NCI-H748 (cell line): ENCODE data around the gene DBX1.
"Not testable (repeated sequence)": the region's sequence is repeated elsewhere in the genome, so short reads cannot be mapped to it uniquely, and the experiment has no call there.

Experiments used
- DNase-seq: peaks from one replicate; lab custom pipeline; 2025; ENCODE audit not compliant: unreplicated experiment; lab: John Stamatoyannopoulos, UW

DBX1 gene

DNA sequence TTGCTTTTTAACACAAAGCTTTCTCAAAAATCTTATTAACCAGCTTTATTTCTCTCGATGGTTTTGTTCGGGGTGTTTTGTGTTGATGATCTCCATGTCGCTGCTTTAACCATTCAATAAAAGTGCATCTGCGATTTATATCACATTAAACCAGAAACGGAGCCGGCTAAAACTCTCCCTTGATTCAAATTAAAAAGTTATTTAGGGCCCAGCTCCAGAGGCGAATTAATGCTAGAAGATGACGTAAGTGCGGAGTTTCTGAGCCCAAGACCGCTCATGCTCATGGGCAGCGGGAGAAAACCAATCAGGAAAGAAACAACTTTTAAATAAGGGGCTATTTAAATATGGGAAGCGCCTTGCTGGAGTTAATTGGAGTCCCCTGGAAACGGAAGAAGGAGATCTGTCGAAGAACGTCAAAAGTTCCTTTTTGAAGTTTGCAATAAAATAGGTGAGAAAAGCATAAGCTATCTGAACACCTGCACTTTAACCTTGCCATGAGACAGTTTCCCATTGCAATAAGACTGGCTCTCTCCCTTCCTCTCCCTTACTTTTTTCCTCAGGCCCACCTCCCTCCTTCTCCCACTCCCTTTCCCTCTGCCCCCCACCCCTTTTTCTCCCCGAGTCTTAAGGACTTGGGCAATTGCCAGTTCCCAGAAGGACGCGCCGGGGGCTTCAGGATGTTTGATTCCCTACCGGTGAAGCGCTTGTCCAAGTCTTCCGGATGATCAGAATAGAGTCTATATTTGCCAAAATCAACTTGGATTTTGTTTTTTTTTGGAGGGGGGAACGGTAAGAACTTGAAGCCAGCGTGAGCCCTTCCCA, 1.9 kb upstream of the DBX1 start:
- DNase-seq: peak; percentile 25

DNA sequence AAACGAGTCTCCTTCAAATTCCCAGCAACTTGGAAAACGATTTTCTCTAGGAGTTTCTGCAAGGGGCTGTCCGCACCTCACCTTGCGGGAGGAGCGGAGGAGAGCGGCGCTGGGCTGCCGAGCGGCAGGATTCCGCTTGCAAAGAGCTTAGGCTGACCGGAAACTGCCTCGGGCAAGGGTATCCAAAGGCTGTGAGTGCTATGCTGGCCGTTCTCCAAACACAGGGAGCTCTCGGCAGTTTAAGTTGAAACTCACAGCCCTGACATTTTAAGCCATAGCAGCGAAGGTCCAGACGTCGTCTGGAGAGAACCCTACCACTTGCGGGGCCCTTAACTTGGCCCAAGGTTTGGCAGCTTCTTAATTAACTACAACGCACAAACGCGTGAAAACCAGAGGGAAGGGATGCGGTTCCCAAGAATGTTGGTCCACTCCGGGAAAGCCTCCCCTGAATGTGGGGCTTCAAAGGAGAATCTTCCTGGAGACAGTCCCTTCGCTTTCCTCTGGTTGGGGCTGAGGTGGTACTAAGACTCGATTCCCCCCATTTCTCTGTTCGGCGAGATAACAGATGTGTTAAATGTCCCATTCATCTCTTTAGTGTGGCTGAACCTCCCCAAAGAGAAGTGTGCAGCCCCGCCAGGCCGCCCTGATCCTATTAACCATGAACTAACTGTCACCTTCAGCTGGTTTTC, 1.1 kb upstream of the DBX1 start:
- peak; percentile 81 for DNase-seq

DNA sequence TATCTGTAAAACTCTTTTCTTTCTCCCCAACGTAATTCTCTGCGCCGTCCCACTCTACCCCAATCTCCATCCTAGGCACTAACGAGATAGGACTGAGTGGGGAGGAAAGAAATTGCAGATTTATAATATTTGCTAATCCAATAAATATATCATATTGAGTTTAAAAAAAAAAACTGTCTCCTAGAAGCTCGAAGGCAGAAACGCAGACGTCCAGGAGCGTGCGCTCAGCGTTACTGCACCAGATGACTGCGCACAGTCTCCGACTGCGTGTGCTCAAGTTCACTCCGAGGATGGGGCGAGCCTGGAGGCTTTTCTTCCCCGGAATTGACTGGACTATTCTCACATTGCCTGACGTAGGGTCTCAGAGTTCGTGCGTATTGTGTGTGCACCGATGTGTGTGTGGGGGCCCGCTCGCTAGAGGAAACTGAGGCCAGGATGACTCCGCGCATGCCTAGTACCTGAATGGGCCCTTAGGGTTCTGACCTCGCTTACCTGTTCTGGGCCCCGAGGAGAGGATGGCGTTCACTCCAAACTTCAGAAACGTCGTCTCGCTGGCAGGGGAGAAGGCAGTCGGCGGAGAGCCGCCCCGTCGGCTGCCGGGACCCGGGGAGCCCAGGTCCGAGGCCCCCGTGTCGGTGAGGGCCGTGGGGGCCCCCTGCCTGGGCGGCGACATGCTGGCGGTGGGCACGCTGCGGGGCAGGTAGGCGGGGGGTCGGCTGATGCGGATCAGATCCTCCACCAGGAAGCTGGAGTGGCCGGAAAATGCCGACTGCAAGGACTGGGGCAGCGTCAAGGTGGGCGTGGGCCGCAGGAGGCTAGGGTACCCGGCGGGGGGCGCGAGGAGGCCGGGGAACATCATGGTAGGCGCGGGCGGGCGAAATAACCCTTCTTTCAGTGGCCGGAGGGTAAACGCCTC, 551 bp downstream of the DBX1 start:
- DNase-seq: peak; percentile 17

DNA sequence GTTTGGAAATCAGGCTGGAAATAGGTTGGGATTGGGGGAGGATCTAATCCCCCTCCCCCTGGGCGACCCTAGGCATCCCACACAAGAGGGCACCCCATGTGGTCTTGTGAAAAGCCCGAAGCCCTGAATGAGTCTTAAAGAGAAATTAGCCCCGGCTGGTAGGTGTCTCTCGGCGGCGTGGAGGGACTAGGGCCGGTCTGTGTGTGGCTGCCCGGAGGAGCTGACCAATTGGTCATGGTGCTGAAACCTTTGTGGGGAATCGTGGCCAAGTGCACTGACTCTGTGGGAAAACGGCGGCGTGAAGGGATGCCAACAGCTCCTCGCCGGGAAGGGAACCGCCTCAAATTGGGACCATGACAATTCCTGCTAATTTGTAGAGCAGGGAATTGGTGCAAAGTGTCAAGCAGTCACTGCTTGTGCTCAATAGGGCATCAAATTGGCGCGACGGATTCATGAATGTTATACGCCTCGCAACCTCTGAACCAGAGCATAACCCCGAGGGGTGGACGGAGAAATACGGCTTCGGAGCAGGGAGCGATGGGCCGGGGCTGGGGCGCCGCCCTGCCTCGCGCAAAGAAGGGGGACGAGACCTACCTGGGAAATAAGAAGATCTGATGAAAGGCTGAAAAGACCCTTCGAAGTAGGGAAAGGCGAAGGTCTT, 1.5 kb downstream of the DBX1 start:
- no peak for DNase-seq

DNA sequence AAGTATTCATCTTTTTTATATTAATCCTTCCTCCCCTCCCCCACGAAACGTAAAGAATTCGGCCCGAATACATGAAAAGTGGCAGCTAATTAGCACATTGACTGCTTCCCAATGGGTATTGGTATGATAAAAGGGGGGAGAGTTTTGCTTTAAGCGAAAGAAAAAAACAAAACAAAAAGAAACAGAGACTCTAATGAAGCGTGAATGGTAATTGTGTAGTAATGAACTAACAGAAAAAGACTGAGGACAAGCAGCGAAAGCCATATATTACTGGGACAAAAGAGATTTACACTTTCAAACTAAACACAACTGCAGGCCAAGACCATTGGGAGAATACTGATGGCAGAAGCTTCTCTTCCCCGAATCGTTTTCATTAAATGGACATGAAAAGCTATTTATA, 2.5 kb downstream of the DBX1 start:
- no peak for DNase-seq

DNA sequence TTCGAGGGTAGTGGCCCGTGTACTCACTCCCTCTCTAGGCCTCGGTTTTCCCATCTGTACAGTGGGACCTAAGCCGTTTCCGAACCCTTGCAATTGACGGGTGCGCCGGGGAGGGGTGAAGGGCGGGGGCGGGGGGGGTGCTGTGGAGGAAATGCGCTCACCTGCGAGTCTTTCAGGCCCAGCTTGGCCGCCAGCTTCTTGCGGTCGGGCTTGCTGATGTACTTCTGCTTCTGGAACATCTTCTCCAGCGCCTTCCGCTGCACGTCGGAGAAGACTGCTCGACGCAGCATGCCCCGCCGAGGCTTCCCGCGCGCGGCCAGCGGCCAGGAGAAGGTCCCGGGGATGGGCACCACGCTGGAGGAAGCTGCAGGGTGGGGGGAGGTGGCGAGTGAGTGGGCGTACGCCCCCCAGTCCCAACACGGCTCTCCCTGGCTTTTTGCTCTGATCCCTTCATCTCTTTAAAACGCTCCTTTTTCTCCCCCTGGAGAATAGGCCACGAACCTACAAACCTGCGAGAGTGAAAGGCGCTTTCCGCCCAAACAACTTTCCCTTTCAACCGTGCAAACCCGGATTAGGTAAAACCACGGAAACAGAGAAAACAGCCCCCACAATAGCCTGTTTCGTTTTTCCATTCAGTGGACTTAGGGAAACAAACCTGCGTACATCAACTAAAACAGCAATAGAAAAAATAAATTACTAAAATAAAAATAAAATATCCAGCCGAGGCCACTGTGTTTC, 3.2 kb downstream of the DBX1 start:
- no peak for DNase-seq

DNA sequence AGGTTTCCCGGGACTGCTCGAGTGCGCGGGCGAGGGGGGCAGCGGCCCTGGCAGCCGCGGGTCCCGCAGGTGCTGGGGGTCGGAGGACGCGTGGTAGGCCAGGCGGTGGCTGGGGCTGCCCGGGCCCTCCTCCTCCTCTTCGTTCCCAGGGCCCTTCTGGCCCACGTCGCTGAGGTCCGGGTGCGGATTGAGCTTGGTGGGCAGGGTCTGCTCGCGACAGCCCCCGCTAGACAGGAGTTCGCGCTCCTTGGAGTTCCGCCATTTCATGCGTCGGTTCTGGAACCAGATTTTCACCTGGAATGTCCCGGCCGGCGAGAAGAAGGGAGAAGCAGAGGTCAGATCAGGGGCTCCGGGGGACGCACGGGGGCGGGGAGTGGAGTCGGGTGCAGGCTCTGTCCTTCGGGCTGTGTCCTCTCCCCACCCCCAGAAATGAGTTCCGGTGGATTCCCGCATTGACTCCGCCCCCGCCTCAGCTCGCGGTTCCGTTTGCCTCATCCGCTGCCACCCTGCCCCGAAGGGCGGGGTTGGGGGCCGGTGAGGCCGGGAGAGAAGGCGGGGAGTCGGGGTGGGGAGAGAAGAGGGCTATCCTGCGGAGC, 3.9 kb downstream of the DBX1 start:
- DNase-seq: no peak

DNA sequence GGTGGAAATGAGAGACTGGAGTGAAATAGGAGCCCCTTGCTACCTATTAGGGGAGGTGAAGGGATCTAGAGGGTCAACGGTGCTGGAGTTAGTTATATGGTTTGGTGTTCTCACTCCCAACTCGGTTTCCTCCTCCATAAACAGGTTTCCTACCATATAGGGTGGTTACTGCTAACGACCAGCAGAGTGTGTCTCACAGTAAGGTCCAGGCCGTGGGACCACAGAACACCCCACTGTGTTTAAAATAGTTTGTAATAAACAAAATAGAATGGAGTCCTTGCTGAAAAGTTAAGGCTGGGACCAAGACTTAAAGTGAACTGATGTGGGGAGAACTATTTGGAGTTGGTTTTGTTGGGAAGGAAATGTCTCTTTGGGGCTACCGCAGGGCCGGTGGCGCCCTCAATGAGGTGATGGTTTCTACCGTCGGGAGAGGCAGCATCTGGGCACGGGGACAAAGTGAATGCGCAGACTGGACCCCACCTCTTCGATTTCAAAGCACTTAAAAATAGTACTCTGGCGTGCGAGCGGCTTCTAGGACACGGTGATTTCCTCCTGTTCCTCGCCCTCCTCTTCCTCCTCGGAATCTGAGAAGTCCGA, 4.5 kb downstream of the DBX1 start:
- no peak for DNase-seq

DNA sequence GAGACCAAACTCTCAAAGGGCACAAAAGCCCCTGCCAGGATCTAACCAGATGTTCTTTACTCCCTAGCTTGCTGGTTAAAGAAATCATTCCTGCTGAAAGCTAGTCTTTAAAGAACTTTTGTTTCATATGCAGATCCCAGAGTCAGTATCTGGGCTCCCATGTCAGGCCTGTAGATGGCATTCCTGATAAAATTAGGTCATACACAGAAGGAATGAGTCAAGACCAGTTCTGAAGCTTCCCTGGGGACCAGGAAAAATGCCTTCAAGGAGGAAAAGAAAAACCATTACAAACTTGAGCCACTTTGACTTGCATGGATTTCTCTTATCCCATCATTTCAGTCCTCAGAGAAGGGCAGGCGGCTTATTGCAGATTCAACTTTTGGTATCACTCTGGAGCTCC, 5.9 kb downstream of the DBX1 start:
- DNase-seq: no peak

DNA sequence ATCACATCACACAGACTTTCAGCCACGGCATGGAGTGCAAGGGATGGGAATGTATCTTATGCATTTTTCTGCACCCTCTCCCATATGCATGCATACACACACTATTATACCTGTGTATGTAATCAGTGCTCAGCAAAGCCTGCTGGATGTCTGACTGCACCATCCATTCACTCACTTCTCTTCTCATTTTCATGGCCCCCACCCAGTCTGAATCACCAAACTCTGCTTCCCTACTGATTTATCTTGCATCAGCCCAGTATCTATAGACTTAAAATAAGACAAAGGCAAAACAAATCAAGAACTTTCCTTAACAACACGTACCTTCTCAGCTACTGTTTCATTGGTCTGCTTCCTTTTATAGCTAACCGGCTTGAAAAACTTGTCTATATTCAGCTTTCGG, 21.6 kb downstream of the DBX1 start:
- no peak for DNase-seq

DNA sequence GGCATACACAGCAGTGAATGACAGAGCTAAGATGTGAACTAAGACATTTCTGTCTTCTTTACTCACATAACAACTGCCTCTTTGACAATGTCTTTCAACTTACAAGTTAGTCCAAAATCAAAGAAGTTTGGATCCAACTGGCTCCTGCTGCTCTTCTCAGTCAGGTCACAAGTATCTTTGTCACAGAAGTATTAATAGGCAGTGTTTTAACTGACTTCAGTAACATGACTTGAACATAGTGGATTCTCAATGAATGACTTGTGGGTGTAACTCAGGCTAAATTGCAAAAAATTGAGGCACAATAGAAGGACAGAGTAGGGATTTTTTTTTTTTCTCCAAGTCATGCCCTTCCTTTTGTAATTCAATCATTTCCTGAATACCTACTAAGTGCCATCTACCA, 22.6 kb downstream of the DBX1 start:
- DNase-seq: no peak

DNA sequence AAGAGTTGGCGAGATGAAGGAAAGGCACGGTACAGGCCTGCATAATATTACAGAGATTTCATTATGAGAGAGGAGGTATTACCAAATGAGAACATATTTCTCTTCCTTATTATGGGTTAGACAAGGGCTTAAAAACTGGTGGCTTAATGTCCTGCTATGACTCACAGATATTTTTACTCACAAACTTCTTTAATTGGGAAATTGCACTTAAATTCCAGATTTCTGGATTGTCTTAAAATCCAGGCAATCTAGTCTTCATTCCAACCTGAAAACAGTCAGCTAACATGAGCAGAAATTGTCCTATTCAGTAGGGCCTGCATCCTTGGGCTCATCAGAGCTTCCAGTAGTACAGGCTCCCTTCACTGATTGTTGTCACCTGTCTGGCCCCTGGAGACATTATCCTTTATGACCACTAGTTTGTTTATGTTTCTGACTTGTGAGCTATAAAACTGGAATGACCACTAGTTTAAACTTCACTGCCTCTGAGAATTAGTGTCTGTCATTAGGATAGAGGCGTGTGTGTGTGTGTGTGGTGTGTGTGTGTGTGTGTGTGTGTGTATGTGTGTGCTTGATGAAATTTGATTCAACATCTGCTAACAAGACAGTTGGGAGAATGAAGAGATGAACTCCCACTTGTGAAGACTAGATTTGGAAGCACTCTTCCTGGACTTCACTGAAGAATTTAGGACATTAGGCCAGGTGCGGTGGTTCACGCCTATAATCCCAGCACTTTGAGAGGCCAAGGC, 25.1 kb downstream of the DBX1 start:
- peak; percentile 31 for DNase-seq

DNA sequence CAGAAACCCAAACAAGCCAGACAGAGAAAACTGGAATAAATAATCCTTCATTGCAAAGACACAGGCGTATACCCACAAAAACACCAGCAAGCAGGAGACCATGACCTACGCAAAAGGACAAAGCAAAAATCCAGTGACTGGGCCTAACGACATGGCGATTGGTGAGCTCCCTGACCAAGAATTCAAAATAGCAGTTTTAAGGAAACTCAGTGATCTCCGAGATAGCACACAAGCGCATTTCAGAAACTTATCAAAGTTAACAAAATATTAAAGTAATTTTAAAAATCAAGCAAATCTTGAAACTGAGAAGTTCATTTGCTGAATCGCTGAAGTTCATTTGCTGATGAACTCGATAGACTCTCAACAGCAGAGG, 27.6 kb downstream of the DBX1 start:
- DNase-seq: no peak

DNA sequence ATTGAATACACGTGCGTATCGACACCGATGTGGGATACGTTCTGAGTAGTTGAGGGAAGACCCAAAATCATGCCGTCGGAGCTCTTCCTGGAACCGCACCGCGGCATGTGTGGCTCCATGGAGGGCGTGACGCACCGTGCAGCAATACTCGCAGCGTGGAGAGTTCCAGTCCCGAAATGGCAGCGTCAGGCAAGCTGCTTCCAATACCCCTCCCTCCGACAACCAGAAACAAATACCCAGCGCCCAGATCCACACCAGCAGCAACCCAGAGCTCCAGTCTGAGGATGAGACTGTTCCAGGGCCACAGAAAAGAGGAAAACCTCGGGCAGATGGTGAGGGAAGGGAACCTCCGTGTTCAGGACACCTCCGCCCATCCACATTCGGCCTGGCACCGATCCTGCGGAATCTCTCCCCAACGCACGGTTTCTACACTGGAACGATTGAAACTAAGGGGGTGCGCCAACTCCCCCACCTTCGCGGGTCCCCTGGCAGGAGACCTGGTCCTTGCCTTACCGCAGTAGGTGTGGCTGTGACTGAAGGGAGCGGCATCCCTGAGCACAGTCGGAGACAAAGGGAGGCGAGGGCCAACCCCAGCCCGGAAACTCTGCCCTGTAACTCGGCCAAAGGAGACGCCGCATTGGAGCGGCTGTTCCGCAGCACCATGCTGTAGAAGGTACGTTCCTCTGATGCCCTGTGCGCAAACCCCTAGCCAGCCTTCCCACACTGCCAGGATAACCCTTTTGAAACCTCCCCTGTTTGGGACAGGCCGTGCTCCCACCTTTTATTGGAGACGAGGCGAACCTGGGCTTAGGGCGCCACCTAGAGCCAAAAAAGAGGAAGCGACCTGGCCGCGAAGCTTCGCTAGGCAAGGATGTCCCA, 28.2 kb downstream of the DBX1 start:
- DNase-seq: peak; percentile 29

DNA sequence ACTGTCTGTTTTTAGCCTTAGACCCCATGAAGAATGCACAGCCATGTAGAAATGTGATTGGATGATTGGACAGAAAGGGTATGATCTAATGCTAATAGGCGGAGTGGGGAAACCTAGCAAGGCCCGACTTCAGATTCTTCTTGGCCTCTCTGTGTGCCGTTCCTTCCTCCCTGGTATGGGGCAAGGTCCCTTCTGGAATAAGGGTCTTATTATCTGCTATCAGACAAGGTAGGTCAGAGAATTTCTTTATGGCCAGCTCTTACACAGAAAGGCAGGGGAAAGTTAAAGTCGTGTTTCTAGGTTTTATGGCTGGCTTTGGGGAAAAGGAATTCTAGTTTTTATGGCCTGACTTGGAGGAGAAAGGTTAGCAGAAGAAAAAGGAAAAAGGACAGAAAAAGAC, 30.6 kb downstream of the DBX1 start:
- no peak for DNase-seq

DNA sequence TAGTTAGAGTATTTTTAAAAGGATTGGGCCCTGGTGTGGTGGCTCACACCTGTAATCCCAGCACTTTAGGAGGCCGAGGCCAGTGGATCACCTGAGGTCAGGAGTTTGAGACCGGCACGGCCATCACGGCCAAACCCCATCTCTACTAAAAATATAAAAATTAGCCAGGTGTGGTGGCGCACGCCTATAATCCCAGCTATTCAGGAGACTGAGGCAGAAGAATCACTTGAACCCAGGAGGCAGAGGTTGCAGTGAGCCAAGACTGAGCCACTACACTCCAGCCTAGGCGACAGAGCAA, 31.8 kb downstream of the DBX1 start:
- DNase-seq: not testable (repeated sequence)

DNA sequence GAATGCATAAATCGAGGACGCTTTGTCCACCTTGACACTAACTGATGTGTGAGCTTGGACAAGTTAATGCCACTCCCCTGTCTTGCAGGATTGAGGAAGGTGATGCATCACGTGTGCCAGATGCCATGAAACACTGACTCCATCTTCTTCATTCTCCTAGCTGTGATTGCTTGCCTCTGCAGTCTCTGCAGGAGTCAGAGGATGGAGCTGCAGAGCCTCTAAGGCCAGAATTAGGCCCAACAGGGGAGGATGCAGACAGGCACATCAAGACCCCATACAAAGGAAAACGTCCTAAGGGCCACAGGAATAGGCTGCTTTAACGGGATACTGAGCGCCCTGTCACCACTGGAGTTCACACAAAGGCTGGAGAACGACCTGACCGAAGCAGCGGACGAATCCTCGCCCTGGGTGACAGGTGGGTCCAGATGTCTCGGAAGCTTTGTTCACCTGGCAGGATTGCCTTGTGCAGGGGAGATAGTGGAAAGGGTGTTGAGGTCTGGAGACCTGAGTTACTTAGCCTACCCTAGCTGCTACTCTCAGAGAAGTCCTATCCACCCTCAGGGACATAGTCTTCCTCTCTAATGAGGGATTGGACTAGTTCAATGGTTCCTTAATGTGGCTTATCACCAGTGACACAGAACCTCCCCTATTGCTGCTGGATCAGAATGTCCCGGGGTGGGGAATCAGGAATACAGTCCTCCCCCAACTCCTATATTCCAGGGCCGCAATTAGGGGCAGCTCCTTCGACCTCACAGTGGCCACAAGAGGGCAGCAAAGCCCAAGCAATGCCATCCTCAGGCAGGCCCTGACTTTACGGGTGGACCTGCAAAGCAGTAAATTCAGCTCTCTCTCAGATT, 32.4 kb downstream of the DBX1 start:
- peak; percentile 72 for DNase-seq
